ENCODE data around the gene NRXN3.

The NRXN3 gene

GRCh38 chr14:78762331-78762730 lies 592.2 kb downstream of the NRXN3 start:
- H3K4me3 ChIP-seq (ENCODE audit: low read depth, low read length): no peak overlapping the region
- TF ChIP-seq CTCF (IDR thresholded peaks at IDR 0.05; ENCODE audit: borderline replicate concordance, insufficient read depth, low read depth, low read length): no peak

- no peak overlapping the region for H3K4me3 ChIP-seq (ENCODE audit: low read depth, low read length)
- TF ChIP-seq CTCF (IDR thresholded peaks at IDR 0.05; ENCODE audit: borderline replicate concordance, insufficient read depth, low read depth, low read length): no peak
Measured at GRCh38 chr14:78763746-78764145, 593.6 kb downstream of the NRXN3 start.

- no peak overlapping the region for H3K4me3 ChIP-seq (ENCODE audit: low read depth, low read length)
- no peak for TF ChIP-seq CTCF (IDR thresholded peaks at IDR 0.05; ENCODE audit: borderline replicate concordance, insufficient read depth, low read depth, low read length)
Measured at GRCh38 chr14:78764240-78764639, 594.1 kb downstream of the NRXN3 start.

GRCh38 chr14:78764645-78765044 lies 594.5 kb downstream of the NRXN3 start:
- no peak for TF ChIP-seq CTCF (IDR thresholded peaks at IDR 0.05; ENCODE audit: borderline replicate concordance, insufficient read depth, low read depth, low read length)
- H3K4me3 ChIP-seq (ENCODE audit: low read depth, low read length): no peak overlapping the region

GRCh38 chr14:78767436-78767835 lies 597.3 kb downstream of the NRXN3 start:
- TF ChIP-seq CTCF (IDR thresholded peaks at IDR 0.05; ENCODE audit: borderline replicate concordance, insufficient read depth, low read depth, low read length): no peak
- H3K4me3 ChIP-seq (ENCODE audit: low read depth, low read length): no peak overlapping the region

- no peak overlapping the region for H3K4me3 ChIP-seq (ENCODE audit: low read depth, low read length)
- no peak for TF ChIP-seq CTCF (IDR thresholded peaks at IDR 0.05; ENCODE audit: borderline replicate concordance, insufficient read depth, low read depth, low read length)
Measured at GRCh38 chr14:78782551-78782950, 612.4 kb downstream of the NRXN3 start.

- no peak overlapping the region for H3K4me3 ChIP-seq (ENCODE audit: low read depth, low read length)
- TF ChIP-seq CTCF (IDR thresholded peaks at IDR 0.05; ENCODE audit: borderline replicate concordance, insufficient read depth, low read depth, low read length): no peak
Measured at GRCh38 chr14:78785265-78785664, 615.1 kb downstream of the NRXN3 start.
